Transverse colon (tissue), 4 donors: ENCODE data around the gene TCFL5.
A peak's percentile ranks its signal among the peaks of the same experiment; 100 is the strongest.

Source experiments
- EP300 ChIP-seq: sonication (generic); formaldehyde crosslinking; IDR thresholded peaks from one replicate; pipeline ENCODE4 v1.6.1; 2017; ENCODE audit warnings: antibody characterized with exemption, low read depth
- POLR2A ChIP-seq: fragments of 450-650 bp; IDR thresholded peaks from one replicate; pipeline ENCODE4 v1.6.1; 2016; ENCODE audit warnings: antibody characterized with exemption, mild to moderate bottlenecking, moderate library complexity
- POLR2AphosphoS5 ChIP-seq, 3 donors: sonication (generic); formaldehyde crosslinking; IDR thresholded peaks; one replicate each; pipeline ENCODE4 v1.6.1; 2016; ENCODE audit warnings: antibody characterized with exemption in 3 of 3
- TF ChIP-seq, protein P1 (sequence below), 5 experiments: fragments of 200-600 bp in 3 of 5; fragments of 450-650 bp in 2 of 5; sonication (generic) in 3 of 5; IDR thresholded peaks; 1 replicate in 2 of 5; 2 replicates in 3 of 5; pipeline ENCODE4 v1.5.1; 2016 to 2017; ENCODE audit warnings: antibody characterized with exemption in 5 of 5, inconsistent platforms in 3 of 5, mild to moderate bottlenecking in 2 of 5, moderate library complexity in 1 of 5

DNA sequence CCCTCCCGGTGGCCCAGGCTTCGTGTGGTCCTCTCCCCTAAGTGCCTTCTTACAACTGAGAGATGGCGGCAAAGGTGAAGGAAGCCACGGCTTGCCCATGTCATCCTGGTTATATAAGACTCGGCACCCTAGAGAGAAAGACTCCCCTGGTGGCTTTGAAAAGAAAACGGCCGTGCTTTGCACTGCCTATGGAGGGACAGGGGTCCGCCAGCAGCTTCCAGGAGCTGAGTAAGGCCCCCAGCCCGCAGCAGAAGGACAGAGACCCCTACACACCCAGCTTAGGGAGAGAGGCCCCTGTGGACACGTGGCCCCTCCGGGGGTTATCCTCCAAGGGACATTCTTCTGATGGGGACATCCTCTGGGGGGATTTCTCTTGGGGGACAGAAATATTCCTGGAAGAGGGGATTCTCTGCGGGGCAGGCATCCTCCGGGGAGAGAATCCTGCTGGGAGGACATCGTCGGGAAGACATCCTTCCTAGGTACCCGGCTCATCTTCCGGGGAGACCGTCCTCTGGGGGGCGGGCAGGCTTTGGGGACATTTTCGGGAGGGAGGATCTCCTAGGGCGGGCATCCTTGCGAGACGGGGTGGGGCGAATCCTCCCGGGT is 57.5 kb downstream of the TCFL5 start:
- TF ChIP-seq POLR2A (no peak), EP300 (no peak), POLR2AphosphoS5 (IDR thresholded peaks at IDR 0.05) (no peak)
- TF ChIP-seq, protein P1, sequence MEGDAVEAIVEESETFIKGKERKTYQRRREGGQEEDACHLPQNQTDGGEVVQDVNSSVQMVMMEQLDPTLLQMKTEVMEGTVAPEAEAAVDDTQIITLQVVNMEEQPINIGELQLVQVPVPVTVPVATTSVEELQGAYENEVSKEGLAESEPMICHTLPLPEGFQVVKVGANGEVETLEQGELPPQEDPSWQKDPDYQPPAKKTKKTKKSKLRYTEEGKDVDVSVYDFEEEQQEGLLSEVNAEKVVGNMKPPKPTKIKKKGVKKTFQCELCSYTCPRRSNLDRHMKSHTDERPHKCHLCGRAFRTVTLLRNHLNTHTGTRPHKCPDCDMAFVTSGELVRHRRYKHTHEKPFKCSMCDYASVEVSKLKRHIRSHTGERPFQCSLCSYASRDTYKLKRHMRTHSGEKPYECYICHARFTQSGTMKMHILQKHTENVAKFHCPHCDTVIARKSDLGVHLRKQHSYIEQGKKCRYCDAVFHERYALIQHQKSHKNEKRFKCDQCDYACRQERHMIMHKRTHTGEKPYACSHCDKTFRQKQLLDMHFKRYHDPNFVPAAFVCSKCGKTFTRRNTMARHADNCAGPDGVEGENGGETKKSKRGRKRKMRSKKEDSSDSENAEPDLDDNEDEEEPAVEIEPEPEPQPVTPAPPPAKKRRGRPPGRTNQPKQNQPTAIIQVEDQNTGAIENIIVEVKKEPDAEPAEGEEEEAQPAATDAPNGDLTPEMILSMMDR (IDR thresholded peaks at IDR 0.05), result peak in 1 of 5 experiments; percentile 22
